Neural crest cell (in vitro differentiated cells): ENCODE results near the gene PODNL1. TPM values are rescaled to one million over a fixed set of nuclear protein-coding genes. Genes with fewer than 3 reads are reported as not detected.

Experiments
- DNase-seq: peaks from one replicate; pipeline ENCODE4 v3.0.0; 2021; ENCODE audit warnings: low read depth, mixed read lengths, low spot score
- H3K27ac Mint-ChIP-seq: one replicate; pipeline ENCODE4 v1.8.0; 2021; ENCODE audit warnings: mild to moderate bottlenecking, mixed read lengths; ENCODE audit not compliant: unreplicated experiment
- H3K27me3 Mint-ChIP-seq: 2 replicates; pipeline ENCODE4 v1.8.0; 2021; ENCODE audit warnings: low read depth, mild to moderate bottlenecking, mixed read lengths
- H3K36me3 Mint-ChIP-seq: 2 replicates; pipeline ENCODE4 v1.8.0; 2021; ENCODE audit warnings: low read depth, mild to moderate bottlenecking, mixed read lengths
- H3K4me1 Mint-ChIP-seq: 2 replicates; pipeline ENCODE4 v1.8.0; 2021; ENCODE audit warnings: mixed read lengths
- H3K4me3 Mint-ChIP-seq: one replicate; pipeline ENCODE4 v1.8.0; 2021; ENCODE audit warnings: mild to moderate bottlenecking, mixed read lengths
- H3K9me3 Mint-ChIP-seq: 2 replicates; pipeline ENCODE4 v1.8.0; 2021; ENCODE audit warnings: mixed read lengths
- total RNA-seq: library from RNA; stranded (reverse); gene quantifications from 2 replicates; pipeline ENCODE4 v1.2.1, GENCODE V29; 2021
- TF ChIP-seq, protein P1 (sequence below): fragments of 200-600 bp; sonication (generic); conservative IDR thresholded peaks from 2 replicates; pipeline ENCODE4 v1.5.0; 2021; ENCODE audit warnings: antibody characterized with exemption, mild to moderate bottlenecking

Gene PODNL1
- total RNA-seq, 1 donor from 2014 or later, result 0.42 TPM

DNA sequence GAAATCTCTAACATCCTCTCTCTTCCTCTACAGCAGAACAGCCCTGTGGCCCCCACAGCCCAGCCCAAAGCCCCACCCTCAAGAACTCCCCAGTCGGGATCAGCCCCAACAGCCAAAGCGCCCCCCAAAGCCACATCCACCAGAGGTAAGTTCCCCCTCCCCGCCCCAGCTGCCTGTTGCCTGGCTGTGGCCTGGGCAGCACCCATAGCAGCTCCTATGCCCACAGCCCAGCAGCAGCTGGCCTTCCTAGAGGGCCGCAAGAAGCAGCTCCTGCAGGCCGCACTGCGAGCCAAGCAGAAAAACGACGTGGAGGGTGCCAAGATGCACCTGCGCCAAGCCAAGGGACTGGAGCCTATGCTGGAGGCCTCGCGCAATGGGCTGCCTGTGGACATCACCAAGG, 17.7 kb downstream of the PODNL1 start:
- H3K4me3 Mint-ChIP-seq, result no peak overlapping the region
- no peak for DNase-seq
- H3K27me3 Mint-ChIP-seq, result no peaks in the 10 kb centered on the region
- TF ChIP-seq, protein P1, sequence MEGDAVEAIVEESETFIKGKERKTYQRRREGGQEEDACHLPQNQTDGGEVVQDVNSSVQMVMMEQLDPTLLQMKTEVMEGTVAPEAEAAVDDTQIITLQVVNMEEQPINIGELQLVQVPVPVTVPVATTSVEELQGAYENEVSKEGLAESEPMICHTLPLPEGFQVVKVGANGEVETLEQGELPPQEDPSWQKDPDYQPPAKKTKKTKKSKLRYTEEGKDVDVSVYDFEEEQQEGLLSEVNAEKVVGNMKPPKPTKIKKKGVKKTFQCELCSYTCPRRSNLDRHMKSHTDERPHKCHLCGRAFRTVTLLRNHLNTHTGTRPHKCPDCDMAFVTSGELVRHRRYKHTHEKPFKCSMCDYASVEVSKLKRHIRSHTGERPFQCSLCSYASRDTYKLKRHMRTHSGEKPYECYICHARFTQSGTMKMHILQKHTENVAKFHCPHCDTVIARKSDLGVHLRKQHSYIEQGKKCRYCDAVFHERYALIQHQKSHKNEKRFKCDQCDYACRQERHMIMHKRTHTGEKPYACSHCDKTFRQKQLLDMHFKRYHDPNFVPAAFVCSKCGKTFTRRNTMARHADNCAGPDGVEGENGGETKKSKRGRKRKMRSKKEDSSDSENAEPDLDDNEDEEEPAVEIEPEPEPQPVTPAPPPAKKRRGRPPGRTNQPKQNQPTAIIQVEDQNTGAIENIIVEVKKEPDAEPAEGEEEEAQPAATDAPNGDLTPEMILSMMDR, result no peak
- peaks cover 4% of the 10 kb centered on the region for H3K4me1 Mint-ChIP-seq
- peaks cover 3% of the 10 kb centered on the region for H3K9me3 Mint-ChIP-seq
- no peak overlapping the region for H3K27ac Mint-ChIP-seq
- H3K36me3 Mint-ChIP-seq, result peaks cover 32% of the 10 kb centered on the region

DNA sequence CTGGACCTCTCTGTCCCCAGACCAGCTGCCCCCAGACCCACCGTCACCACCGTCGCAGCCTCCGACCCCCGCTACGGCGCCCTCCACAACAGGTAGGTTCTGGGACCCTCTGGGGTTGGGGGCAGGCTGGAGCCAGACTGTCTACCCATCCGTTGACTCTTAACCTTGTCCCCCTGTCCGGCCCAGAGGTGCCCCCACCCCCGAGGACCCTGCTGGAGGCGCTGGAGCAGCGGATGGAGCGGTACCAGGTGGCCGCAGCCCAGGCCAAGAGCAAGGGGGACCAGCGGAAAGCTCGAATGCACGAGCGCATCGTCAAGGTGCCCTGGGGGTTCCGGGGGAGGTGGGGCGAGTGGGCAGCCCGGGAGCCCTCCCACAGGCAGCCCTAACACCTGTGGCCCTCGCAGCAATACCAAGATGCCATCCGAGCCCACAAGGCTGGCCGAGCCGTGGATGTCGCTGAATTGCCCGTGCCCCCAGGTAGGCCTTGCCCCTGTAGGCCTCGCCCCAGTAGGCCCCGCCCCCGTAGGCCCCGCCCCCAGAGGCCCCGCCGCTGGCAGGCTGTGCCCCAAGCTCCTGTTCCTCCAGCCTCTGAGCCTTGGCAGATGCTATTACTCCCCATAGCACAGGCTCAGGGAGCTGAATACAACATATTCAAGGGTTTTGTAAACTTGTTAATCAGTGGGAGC, 19.3 kb downstream of the PODNL1 start:
- Mint-ChIP-seq H3K27me3 (no peaks in the 10 kb centered on the region), H3K36me3 (peaks cover 28% of the 10 kb centered on the region), H3K4me1 (peaks cover 4% of the 10 kb centered on the region), H3K27ac (no peak overlapping the region), H3K9me3 (peaks cover 3% of the 10 kb centered on the region), H3K4me3 (no peak overlapping the region)
- TF ChIP-seq, protein P1, result no peak
- no peak for DNase-seq

DNA sequence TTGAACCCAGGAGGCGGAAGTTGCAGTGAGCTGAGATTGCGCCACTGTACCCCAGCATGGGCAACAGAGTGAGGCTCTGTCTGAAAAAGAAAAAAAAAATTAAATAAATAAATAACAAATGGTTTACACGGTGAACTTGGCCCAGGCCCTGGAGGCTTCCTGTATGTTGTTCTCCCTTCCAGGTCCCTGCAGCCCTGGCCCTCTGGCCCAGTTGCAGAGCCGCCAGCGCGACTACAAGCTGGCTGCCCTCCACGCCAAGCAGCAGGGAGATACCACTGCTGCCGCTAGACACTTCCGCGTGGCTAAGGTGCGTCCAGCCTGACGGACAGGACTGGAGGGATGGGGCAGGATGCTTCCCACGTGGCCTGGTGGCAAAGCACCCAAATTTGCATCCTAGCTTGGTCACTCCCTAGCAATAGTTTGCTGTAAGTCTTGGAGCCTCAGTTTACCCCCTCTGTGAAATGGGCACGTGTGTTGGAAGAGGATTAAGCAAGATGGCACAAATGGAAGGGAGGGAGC, 20.3 kb downstream of the PODNL1 start:
- no peaks in the 10 kb centered on the region for H3K27me3 Mint-ChIP-seq
- peaks cover 4% of the 10 kb centered on the region for H3K4me1 Mint-ChIP-seq
- peaks cover 25% of the 10 kb centered on the region for H3K36me3 Mint-ChIP-seq
- peaks cover 3% of the 10 kb centered on the region for H3K9me3 Mint-ChIP-seq
- H3K27ac Mint-ChIP-seq, result no peak overlapping the region
- H3K4me3 Mint-ChIP-seq, result no peak overlapping the region
- no peak for DNase-seq
- TF ChIP-seq, protein P1, result no peak

DNA sequence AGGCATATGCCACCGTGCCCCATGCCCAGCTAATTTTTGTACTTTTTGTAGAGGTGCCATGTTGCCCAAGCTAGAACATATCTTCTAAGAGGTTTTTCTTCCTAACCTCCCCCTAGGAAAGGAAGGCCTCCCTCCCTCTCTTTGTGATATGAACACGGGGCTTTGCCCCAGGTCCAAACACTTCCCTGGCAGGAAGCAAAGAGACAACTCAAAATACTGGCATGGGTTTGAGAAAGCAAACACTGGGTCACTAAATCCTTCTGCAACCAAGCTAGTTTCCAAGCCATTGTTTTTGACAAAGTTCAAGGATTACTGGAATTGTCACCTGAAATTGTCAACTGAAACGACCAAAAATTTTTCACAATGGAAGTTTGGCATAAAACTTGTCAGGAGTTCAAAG, 23.4 kb downstream of the PODNL1 start:
- TF ChIP-seq, protein P1, result no peak
- Mint-ChIP-seq H3K4me3 (no peak overlapping the region), H3K27me3 (no peaks in the 10 kb centered on the region), H3K36me3 (peaks cover 5% of the 10 kb centered on the region), H3K4me1 (no peaks in the 10 kb centered on the region), H3K9me3 (no peaks in the 10 kb centered on the region), H3K27ac (no peak overlapping the region)
- no peak for DNase-seq

DNA sequence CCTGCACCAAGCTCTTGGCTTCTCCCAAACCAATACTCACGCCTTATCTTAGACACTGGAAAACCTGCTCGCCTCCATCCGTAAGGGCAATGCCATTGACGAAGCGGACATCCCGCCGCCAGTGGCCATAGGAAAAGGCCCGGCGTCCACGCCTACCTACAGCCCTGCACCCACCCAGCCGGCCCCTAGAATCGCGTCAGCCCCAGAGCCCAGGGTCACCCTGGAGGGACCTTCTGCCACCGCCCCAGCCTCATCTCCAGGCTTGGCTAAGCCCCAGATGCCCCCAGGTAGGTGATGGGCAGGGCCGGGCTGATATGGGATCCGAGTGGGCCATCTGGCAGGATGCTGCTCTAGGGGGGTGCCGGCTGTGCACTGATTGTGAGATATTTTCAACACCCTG, 24.9 kb downstream of the PODNL1 start:
- DNase-seq, result no peak
- no peak overlapping the region for H3K27ac Mint-ChIP-seq
- TF ChIP-seq, protein P1, result no peak
- no peaks in the 10 kb centered on the region for H3K9me3 Mint-ChIP-seq
- H3K4me3 Mint-ChIP-seq, result no peak overlapping the region
- no peaks in the 10 kb centered on the region for H3K27me3 Mint-ChIP-seq
- no peaks in the 10 kb centered on the region for H3K4me1 Mint-ChIP-seq
- peaks cover 5% of the 10 kb centered on the region for H3K36me3 Mint-ChIP-seq
